GM12873 (cell line): Measurements from ENCODE around the gene LUC7L.

ENCODE experiments used
- TF ChIP-seq, protein P1 (sequence below): IDR thresholded peaks from 2 replicates; pipeline ENCODE4 v1.5.1; 2012; ENCODE audit warnings: low read depth, mild to moderate bottlenecking, moderate library complexity, low read length, control low read depth; ENCODE audit not compliant: insufficient read depth; ENCODE audit errors: missing control alignments

Gene LUC7L

DNA sequence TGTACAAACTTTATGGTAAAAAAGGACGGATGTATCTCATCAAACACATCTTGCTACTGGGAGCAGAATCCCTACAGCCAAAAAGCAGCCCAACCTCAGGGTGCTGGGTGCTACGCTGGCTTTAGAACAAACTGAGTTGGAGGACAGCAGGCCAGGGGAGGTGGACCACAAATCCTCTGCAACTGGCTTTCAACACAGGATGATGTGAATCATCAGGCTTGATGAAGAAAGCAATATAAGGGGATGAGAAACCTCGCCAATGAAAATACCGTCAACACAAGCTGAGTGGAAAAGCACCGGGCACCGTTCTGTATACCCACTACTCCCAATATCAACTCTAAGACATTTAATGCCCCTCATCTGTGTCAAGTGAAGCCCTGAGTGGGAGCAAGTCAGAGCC, 34.7 kb downstream of the LUC7L start:
- TF ChIP-seq, protein P1, sequence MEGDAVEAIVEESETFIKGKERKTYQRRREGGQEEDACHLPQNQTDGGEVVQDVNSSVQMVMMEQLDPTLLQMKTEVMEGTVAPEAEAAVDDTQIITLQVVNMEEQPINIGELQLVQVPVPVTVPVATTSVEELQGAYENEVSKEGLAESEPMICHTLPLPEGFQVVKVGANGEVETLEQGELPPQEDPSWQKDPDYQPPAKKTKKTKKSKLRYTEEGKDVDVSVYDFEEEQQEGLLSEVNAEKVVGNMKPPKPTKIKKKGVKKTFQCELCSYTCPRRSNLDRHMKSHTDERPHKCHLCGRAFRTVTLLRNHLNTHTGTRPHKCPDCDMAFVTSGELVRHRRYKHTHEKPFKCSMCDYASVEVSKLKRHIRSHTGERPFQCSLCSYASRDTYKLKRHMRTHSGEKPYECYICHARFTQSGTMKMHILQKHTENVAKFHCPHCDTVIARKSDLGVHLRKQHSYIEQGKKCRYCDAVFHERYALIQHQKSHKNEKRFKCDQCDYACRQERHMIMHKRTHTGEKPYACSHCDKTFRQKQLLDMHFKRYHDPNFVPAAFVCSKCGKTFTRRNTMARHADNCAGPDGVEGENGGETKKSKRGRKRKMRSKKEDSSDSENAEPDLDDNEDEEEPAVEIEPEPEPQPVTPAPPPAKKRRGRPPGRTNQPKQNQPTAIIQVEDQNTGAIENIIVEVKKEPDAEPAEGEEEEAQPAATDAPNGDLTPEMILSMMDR: no peak

DNA sequence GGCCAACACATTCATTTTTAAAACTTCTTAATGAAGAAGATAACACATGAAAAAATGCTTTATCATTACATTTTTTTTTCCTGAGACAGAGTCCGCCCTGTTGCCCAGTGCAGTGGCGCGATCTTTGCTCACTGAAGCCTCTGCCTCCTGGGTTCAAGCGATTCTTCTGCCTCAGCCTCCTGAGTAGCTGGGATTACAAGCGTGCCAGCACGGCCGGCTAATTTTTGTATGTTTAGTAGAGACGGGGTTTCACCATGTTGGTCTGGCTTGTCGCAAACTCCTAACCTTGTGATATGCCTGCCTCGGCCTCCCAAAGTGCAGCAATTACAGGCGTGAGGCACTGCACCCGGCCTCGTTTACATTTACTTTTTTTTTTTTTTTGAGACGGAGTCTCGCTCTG, 35.8 kb downstream of the LUC7L start:
- TF ChIP-seq, protein P1: no peak

DNA sequence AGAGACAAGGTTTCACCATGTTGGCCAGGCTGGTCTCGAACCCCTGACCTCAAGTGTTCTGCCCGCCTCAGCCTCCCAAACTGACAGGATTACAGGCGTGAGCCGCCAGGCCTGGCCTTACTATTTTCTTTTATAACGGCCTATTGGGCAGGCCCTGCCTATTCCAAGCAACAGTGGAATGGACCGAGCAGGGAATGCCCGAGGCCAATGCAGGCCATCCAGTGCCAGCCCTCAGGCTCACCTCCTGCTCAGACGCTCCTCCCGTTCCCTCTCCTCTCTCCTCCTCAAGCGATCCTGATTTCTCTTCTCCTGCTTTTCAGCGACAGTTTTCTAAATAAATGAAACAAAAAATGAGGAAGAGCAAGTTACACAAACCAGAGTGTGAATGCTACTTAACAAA, 36.6 kb downstream of the LUC7L start:
- TF ChIP-seq, protein P1: no peak

- TF ChIP-seq, protein P1: no peak
These were observed 37.4 kb downstream of the LUC7L start for GRCh38 chr16:191831-192230.

GRCh38 chr16:189604-190186, 39.6 kb downstream of the LUC7L start:
- TF ChIP-seq, protein P1: no peak

GRCh38 chr16:188674-189073, 40.6 kb downstream of the LUC7L start:
- TF ChIP-seq, protein P1: peak; percentile 50

GRCh38 chr16:187330-187729, 41.9 kb downstream of the LUC7L start:
- TF ChIP-seq, protein P1: no peak
